ENCODE data around the gene PET100. TPM values are rescaled to one million over a fixed set of nuclear protein-coding genes. Genes with fewer than 3 reads are reported as not detected.

Gene PET100
- total and polyA plus RNA-seq, 11 donors, result 22.3 to 405 (median 136) TPM

DNA sequence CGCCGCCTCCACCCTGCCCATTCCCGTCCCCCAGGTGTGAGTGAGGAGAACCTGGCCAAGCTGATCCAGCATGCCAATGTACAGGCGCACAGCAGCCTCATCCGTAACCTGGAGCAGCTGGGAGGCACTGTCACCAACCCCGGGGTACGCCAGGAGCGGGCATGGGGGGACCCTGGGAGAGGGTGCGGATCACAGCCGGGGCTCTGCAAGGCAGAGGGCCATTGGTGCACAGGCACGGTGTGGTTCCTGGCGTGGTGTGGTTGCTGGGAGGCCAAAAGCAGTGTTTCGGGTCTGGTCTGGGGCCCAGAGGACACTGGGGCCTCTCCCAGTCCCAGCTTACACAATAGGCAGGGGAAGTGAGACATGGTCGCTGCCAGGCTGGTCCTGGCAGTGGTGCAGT is 15.6 kb downstream of the PET100 start:
- Histone ChIP-seq H3K27me3 (peaks cover 0 to 15% (median 0%) of the 10 kb centered on the region in 9 donors), H3K4me1 (peaks cover 0 to 14% (median 0%) of the 10 kb centered on the region in 12 donors), H3K36me3 (peaks cover 0 to 11% (median 0%) of the 10 kb centered on the region in 9 donors), H3K27ac (no peak overlapping the region), H3K9me3 (no peaks in the 10 kb centered on the region), H3K4me3 (no peak overlapping the region)
- DNase-seq, result no peak
- no peak for ATAC-seq
- WGBS, 4 donors, result 74 to 92% (median 83%) methylated on average over 10 to 14 of the region's 14 CpGs
- TF ChIP-seq, protein P1, sequence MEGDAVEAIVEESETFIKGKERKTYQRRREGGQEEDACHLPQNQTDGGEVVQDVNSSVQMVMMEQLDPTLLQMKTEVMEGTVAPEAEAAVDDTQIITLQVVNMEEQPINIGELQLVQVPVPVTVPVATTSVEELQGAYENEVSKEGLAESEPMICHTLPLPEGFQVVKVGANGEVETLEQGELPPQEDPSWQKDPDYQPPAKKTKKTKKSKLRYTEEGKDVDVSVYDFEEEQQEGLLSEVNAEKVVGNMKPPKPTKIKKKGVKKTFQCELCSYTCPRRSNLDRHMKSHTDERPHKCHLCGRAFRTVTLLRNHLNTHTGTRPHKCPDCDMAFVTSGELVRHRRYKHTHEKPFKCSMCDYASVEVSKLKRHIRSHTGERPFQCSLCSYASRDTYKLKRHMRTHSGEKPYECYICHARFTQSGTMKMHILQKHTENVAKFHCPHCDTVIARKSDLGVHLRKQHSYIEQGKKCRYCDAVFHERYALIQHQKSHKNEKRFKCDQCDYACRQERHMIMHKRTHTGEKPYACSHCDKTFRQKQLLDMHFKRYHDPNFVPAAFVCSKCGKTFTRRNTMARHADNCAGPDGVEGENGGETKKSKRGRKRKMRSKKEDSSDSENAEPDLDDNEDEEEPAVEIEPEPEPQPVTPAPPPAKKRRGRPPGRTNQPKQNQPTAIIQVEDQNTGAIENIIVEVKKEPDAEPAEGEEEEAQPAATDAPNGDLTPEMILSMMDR (IDR thresholded peaks at IDR 0.05), result no peak
- TF ChIP-seq POLR2A (IDR thresholded peaks at IDR 0.05), result no peak
- intact Hi-C loops (cut with DNase I), result no loop called here

- intact Hi-C loops (cut with DNase I), result no loop called here
- 47 to 60% (median 57%) methylated on average over 18 to 20 of the region's 20 CpGs for WGBS, 4 donors
- Histone ChIP-seq H3K36me3 (peaks cover 0 to 11% (median 0%) of the 10 kb centered on the region in 9 donors), H3K27ac (no peak overlapping the region), H3K4me3 (no peak overlapping the region), H3K27me3 (peaks cover 0 to 15% (median 0%) of the 10 kb centered on the region in 9 donors), H3K4me1 (peaks cover 0 to 14% (median 0%) of the 10 kb centered on the region in 12 donors), H3K9me3 (no peaks in the 10 kb centered on the region)
- TF ChIP-seq, protein P1 (IDR thresholded peaks at IDR 0.05), result no peak
- no peak for TF ChIP-seq POLR2A (IDR thresholded peaks at IDR 0.05)
- no peak for DNase-seq
- no peak for ATAC-seq
Measured at GRCh38 chr19:7645656-7646425, 16.2 kb downstream of the PET100 start.

GRCh38 chr19:7646426-7646700 is 16.8 kb downstream of the PET100 start:
- ATAC-seq, result no peak
- H3K27me3 ChIP-seq, result peaks cover 0 to 15% (median 0%) of the 10 kb centered on the region in 9 donors
- 75 to 100% (median 81%) methylated on average over 3 to 8 of the region's 8 CpGs for WGBS, 4 donors
- no peak for DNase-seq
- no peaks in the 10 kb centered on the region for H3K9me3 ChIP-seq
- no peak overlapping the region for H3K4me3 ChIP-seq
- H3K36me3 ChIP-seq, result peaks cover 0 to 11% (median 0%) of the 10 kb centered on the region in 9 donors
- no peak overlapping the region for H3K27ac ChIP-seq
- intact Hi-C loops (cut with DNase I), result no loop called here
- H3K4me1 ChIP-seq, result peaks cover 0 to 14% (median 0%) of the 10 kb centered on the region in 12 donors
- no peak for TF ChIP-seq POLR2A (IDR thresholded peaks at IDR 0.05)
- TF ChIP-seq, protein P1 (IDR thresholded peaks at IDR 0.05), result no peak

- WGBS, 4 donors, result 89 to 95% (median 91%) methylated on average over 16 to 26 of the region's 26 CpGs
- peaks cover 0 to 15% (median 0%) of the 10 kb centered on the region in 9 donors for H3K27me3 ChIP-seq
- H3K27ac ChIP-seq, result no peak overlapping the region
- peaks cover 0 to 15% (median 0%) of the 10 kb centered on the region in 12 donors for H3K4me1 ChIP-seq
- H3K9me3 ChIP-seq, result no peaks in the 10 kb centered on the region
- intact Hi-C loops (cut with DNase I), result no loop called here
- ATAC-seq, result no peak
- no peak overlapping the region for H3K4me3 ChIP-seq
- TF ChIP-seq POLR2A (IDR thresholded peaks at IDR 0.05), result no peak
- TF ChIP-seq, protein P1 (IDR thresholded peaks at IDR 0.05), result no peak
- peaks cover 0 to 11% (median 0%) of the 10 kb centered on the region in 9 donors for H3K36me3 ChIP-seq
- DNase-seq, result no peak
Measured at GRCh38 chr19:7647156-7647555, 17.6 kb downstream of the PET100 start.

Measured in heart left ventricle (tissue), 16 donors.